Activated naive CD4-positive, alpha-beta T cell treated with anti-CD3 and anti-CD28 coated beads, Interleukin-2, amount 50 U/mL, for 72 hours (primary cell): ENCODE results near the gene BTRC. TPM values are rescaled to one million over a fixed set of nuclear protein-coding genes. Genes with fewer than 3 reads are reported as not detected.

Experiments used
- ATAC-seq, 2 donors: fragments of 150-1000 bp; cut with Tn5 transposase; 2 replicates each; pipeline ENCODE4 v1.10.0; 2021; ENCODE audit warnings: mild to moderate bottlenecking in 2 of 2, moderate library complexity in 2 of 2
- DNase-seq, 2 donors: peaks; one replicate each; pipeline ENCODE4 v3.0.0; 2021 to 2022; ENCODE audit warnings: low spot score in 2 of 2
- H3K27ac Mint-ChIP-seq, 2 donors: one replicate each; pipeline ENCODE4 v1.8.0; 2022; ENCODE audit warnings: mild to moderate bottlenecking in 2 of 2, mixed read lengths in 2 of 2
- H3K36me3 Mint-ChIP-seq, 2 donors: one replicate each; pipeline ENCODE4 v1.8.0; 2022; ENCODE audit warnings: mixed read lengths in 2 of 2
- H3K9me3 Mint-ChIP-seq, 2 donors: one replicate each; pipeline ENCODE4 v1.8.0; 2022; ENCODE audit warnings: mixed read lengths in 2 of 2
- total RNA-seq, 2 donors: library from RNA; stranded (reverse); gene quantifications; one replicate each; pipeline ENCODE4 v1.2.3, GENCODE V29; 2022

Gene BTRC
- total RNA-seq, 2 donors from 2014 or later, result 12.0 to 20.9 TPM

DNA sequence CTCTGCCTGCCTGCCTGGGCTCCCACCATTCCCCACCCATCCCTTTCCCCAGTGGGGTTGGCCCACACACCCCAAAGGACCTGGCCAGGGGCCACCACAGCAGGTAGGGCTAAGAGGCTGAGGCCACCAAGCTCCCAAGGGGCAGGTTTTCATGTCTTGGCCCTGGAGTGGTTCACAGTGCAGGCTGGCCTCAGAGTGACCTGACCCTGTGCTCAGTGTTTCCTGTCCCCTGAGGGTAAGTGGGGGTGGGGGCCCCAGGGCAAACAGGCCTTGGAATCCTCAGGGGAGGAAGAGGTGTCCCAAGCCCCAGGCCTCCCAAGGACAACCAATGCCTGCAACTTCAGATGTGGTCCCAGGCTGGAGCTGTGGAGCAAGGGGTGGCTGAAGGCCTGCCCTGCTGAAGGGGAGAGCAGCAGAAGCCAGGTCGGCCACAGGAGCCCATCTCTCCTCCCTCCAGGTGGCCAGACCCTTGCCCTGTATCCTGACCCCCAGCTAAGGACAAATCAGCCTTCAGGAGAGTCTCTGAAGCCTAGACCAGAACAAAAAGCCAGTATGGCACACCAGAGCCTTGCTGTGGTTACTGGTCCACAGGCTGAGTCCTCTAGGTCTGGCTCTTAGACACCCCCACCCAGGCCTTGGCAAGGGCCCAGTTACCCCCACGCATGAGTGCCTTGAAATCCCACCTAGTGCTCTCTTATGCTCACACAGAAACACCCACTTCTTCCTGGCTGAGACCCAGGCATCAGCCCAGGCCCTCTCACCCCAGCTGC is 206.5 kb downstream of the BTRC start:
- H3K27ac Mint-ChIP-seq, result peak overlapping the region in 1 of 2 donors; percentile 81
- no peak for DNase-seq
- no peaks in the 10 kb centered on the region for H3K9me3 Mint-ChIP-seq
- no peaks in the 10 kb centered on the region for H3K36me3 Mint-ChIP-seq
- no peak for ATAC-seq

- H3K27ac Mint-ChIP-seq, result peak overlapping the region; percentile 29 to 60
- ATAC-seq (no peak), DNase-seq (no peak)
- no peaks in the 10 kb centered on the region for H3K36me3 Mint-ChIP-seq
- no peaks in the 10 kb centered on the region for H3K9me3 Mint-ChIP-seq
These were observed 207.3 kb downstream of the BTRC start for GRCh38 chr10:101561068-101561915.

GRCh38 chr10:101562231-101562630 is 208.3 kb downstream of the BTRC start:
- Mint-ChIP-seq H3K36me3 (no peaks in the 10 kb centered on the region), H3K9me3 (no peaks in the 10 kb centered on the region), H3K27ac (no peak overlapping the region)
- ATAC-seq, result no peak
- no peak for DNase-seq

GRCh38 chr10:101563007-101563406 is 209.0 kb downstream of the BTRC start:
- no peaks in the 10 kb centered on the region for H3K9me3 Mint-ChIP-seq
- no peak for ATAC-seq
- no peak overlapping the region for H3K27ac Mint-ChIP-seq
- H3K36me3 Mint-ChIP-seq, result no peaks in the 10 kb centered on the region
- DNase-seq, result no peak

DNA sequence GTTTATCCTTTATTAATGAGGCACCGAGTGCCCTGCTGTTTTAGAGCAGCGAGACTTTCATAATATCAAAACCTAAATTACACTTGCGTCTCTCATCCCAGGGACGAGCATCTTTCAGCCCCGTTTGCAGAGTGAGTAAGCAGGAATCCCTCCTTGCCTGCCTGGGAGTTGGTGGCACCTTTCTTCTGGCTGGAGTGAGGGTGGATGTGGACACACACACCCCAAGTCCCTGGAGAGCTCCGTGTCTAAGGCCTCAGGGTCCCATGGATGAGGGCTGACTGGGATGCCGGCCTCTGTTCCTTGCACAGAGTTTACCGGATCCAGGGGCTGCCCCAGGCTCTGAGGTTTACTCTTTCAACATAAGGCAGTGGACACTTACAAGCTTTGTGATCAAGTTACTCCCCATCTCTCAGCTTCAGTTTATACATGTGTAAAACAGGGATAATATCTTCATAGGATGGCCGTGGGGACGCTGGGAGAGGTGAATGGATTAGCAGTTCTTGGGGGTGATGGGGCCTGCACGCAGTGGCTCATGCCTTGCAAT is 209.6 kb downstream of the BTRC start:
- ATAC-seq (no peak), DNase-seq (peak in 1 of 2 donors; percentile 18)
- Mint-ChIP-seq H3K9me3 (no peaks in the 10 kb centered on the region), H3K27ac (no peak overlapping the region), H3K36me3 (no peaks in the 10 kb centered on the region)

- Mint-ChIP-seq H3K27ac (no peak overlapping the region), H3K9me3 (no peaks in the 10 kb centered on the region), H3K36me3 (no peaks in the 10 kb centered on the region)
- ATAC-seq (no peak), DNase-seq (peak in 1 of 2 donors; percentile 31)
These were observed 210.6 kb downstream of the BTRC start for GRCh38 chr10:101564490-101564991.

DNA sequence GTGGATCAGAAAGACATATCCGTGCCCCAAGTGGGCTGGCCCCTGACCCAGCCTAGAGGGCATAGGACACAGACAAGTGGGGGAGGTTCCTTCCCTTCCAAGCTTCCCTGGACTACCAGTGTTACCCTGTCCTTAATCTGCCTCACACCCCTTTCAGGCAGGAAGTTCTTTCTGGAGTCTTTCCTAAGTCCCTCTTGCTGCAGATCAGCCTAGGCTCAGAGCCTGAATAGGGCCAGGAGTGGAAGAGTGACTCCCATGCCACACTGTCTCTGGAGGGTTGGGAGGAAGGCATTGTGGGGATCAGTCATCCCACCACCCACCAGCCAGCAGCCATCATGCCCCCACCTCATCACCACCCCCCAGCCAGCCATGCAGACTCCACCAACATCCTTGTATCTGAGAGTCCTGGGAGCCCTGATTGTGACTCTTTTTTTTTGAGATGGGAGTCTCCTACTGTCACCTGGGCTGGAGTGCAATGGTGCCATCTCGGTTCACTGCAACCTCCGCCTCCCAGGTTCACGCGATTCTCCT is 211.5 kb downstream of the BTRC start:
- H3K36me3 Mint-ChIP-seq, result no peaks in the 10 kb centered on the region
- H3K9me3 Mint-ChIP-seq, result no peaks in the 10 kb centered on the region
- DNase-seq, result peak in 1 of 2 donors; percentile 44
- ATAC-seq, result no peak
- no peak overlapping the region for H3K27ac Mint-ChIP-seq

GRCh38 chr10:101565936-101566332 is 212.0 kb downstream of the BTRC start:
- DNase-seq (peak in 1 of 2 donors; percentile 4), ATAC-seq (no peak)
- Mint-ChIP-seq H3K9me3 (no peaks in the 10 kb centered on the region), H3K36me3 (no peaks in the 10 kb centered on the region), H3K27ac (no peak overlapping the region)

DNA sequence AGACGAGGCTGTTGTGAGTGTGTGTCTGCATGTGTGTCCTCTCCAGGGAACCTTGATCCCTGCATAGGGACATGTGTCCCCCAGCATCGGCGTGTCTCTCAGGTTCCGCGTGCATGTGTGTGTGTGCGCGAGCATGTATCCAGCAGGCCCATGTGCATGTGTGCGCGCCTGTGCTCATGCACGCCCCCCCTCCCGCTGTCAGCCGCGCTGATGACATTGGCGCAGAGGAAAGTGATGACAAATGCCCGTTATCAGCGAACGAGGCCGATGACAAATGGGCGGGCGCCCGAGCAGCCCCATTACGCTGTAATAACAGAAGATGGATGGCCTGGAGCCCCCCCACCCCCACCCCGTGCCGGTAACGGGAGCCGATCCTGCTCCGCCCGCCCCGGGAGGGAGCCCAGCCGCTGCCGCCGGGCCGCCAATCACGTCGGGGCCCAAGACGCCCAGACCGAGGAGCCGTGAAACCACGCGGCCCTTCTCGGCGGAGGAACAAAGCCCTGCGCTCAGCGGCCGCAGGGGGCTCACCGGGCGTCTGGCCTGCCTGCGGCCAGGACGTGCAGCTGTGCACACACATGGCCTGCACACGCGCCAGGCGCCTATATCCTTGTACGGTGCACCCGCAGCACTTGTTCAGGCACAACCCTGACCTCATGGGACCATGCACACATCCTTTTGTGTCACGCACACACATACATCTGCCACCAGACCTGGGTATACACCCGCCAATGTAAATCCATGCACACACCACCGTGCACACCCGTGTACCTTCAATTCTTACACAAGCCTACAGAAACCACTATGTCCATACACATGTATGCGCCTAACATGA is 212.6 kb downstream of the BTRC start:
- Mint-ChIP-seq H3K27ac (no peak overlapping the region), H3K36me3 (no peaks in the 10 kb centered on the region), H3K9me3 (no peaks in the 10 kb centered on the region)
- DNase-seq, result peak in 1 of 2 donors; percentile 47
- ATAC-seq, result peak in 1 of 2 donors; percentile 0

DNA sequence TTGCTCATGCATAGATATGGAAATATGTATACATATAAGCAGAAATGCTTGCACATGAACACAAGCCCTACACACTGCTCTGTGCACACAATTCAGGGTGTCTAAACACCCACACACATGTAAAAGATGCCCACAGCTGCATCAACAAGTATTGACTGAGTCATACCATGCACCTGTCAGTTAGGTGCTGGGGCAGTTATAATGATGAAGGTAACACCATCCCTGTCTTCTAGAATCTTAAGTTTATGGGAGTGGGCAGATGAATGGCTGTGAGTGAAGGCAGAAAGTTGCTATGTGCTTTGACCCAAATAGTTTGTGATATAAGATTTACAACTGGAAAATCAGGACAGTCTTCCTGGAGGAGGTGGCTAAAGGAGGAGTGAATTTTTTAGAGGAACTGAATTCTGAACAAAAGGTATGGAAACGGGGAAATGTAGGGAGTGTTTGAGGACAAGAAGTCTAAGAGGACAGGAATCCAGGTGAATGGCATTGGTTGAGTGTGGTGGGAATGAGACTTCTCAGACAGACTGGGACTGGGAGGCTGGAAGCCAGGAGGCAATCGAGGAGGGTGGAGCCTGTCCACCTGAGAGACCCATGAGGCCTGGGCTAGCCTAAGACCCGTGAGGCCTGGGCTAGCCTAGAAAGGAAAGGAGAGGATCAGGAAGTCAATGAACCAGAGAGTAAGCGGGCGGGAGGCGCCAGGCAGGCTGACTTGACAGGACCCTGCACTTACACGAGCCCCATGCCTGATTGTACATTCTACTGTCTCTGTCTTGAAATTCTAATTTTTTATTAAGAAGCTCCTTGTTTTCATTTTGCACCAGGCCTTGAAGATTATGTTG is 213.4 kb downstream of the BTRC start:
- DNase-seq (no peak), ATAC-seq (peak; percentile 15 to 50)
- H3K9me3 Mint-ChIP-seq, result no peaks in the 10 kb centered on the region
- H3K36me3 Mint-ChIP-seq, result no peaks in the 10 kb centered on the region
- H3K27ac Mint-ChIP-seq, result no peak overlapping the region

- DNase-seq (peak in 1 of 2 donors; percentile 31), ATAC-seq (no peak)
- Mint-ChIP-seq H3K27ac (no peak overlapping the region), H3K9me3 (no peaks in the 10 kb centered on the region), H3K36me3 (no peaks in the 10 kb centered on the region)
These were observed 214.2 kb downstream of the BTRC start for GRCh38 chr10:101568054-101568745.

GRCh38 chr10:101569323-101569621 is 215.3 kb downstream of the BTRC start:
- Mint-ChIP-seq H3K36me3 (no peaks in the 10 kb centered on the region), H3K27ac (no peak overlapping the region), H3K9me3 (no peaks in the 10 kb centered on the region)
- ATAC-seq (no peak), DNase-seq (no peak)

DNA sequence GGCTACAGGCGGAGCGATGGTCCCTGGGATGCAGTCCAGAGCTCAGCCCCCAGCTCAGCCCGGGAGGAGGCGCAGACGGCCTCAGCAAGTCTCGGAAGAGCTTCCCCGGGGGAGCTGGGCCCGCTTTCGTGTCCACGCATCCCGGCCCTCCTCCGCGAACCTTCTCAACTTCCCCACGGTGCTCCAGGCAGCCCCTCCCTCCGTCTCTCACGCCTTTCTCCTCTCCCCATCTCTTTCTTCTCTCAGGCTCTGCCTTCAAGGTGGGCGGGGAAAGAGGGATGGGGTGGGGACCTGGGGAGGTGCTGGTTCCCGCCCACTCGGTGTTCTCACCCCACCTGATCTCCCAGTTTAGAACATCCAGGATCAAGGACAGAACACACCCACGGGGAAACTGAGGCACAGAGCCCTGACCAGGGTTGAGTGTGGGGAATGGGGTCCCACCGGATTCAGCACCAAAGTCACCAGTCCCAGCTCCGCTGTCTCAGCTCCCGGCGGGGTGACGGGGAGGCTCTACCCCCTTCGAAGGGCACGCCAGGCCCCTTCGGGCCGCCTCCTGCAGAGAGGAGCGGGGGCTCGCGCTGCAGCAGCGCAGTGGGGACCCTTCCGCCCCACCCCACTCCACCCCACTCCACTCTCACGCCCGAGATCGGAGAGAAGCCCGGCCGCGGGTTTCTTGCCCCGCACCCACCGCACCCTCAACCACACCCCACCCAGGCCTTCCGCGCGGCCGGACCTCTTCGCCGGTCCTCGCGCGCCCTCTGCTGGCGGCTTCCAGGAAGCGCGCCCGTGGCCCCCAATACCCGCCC is 215.9 kb downstream of the BTRC start:
- ATAC-seq (peak; percentile 82 to 91), DNase-seq (peak; percentile 70 to 89)
- no peaks in the 10 kb centered on the region for H3K36me3 Mint-ChIP-seq
- H3K27ac Mint-ChIP-seq, result no peak overlapping the region
- no peaks in the 10 kb centered on the region for H3K9me3 Mint-ChIP-seq

DNA sequence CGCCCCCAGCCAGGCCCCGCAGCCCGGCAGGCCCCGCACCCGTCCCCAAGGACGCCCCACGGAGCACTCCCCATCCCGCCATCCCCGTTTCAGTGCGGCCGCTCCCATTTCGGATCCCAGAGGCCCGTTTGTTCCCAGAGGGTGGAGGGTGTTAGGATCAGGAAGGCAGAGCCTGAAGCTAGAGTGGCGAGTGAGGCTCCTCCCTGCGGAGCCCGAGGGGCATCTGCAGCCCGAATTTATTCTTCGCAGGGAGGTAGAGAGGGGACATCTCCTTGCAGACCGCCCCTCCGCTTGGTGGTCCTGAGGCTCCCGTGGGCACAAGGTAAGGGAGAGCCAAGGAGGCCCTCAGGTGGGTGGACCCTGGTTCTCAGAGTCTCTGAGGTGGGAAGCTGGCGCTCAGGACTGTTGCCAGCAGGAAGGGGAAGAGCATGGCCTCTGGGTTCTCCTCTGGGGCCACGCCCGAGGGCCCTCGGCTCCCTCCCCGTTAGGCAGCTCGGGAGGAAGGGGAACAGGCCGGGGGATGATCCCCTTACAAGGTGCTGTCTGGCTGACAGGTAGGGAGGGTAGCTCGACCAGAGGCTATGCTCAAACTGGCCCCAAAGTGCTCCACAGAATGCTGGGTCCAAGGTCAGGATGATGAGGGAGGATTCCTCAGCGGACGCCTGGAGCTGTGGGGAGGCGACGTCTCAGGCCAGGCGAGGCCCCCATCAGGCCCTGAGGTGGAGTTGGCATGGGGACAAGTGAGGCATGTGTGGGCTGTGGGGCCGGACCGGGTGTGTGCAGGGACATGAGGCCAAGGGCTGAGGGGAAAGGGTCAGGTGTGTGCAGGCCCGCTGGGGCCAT is 216.7 kb downstream of the BTRC start:
- H3K9me3 Mint-ChIP-seq, result no peaks in the 10 kb centered on the region
- DNase-seq (no peak), ATAC-seq (peak in 1 of 2 donors; percentile 14)
- no peaks in the 10 kb centered on the region for H3K36me3 Mint-ChIP-seq
- no peak overlapping the region for H3K27ac Mint-ChIP-seq
